ENCODE results near the gene HABP4. TPM values are rescaled to one million over a fixed set of nuclear protein-coding genes. Genes with fewer than 3 reads are reported as not detected.
A peak's percentile ranks its signal among the peaks of the same experiment; 100 is the strongest.

Gene HABP4
- total and polyA plus RNA-seq, 9 of the 15 experiments (the other 6 are each of a cell fraction or from before 2014, with no cell fraction given), result 0.38 to 2.4 (median 1.9) TPM

GRCh38 chr9:96418083-96418919 lies 31.7 kb upstream of the HABP4 start, which contains the start of gene ZNF367 (continued):
- TF ChIP-seq REST (IDR thresholded peaks at IDR 0.05; ENCODE audit: borderline replicate concordance) (no peak), REST (CRISPR knock-in tag; IDR thresholded peaks at IDR 0.05; ENCODE audit: low read depth) (no peak), RB1 (IDR thresholded peaks at IDR 0.05; ENCODE audit: low read depth) (peak; percentile 97), BCOR (IDR thresholded peaks at IDR 0.05) (0 out of 2 replicates have a peak, but pooled peaks have one; percentile 23), MLLT1 (IDR thresholded peaks at IDR 0.05) (peak in 1 of 2 experiments; percentile 55; a peak in 1 of 4 replicates), UBTF (IDR thresholded peaks at IDR 0.05; ENCODE audit: borderline replicate concordance in 1 of 2, low read depth in 2 of 2, low read length in 2 of 2) (0 out of 4 replicates have a peak, but pooled peaks of 1 of the 2 experiments have one; percentile 10), ZNF511 (CRISPR knock-in tag; IDR thresholded peaks at IDR 0.05) (peak; percentile 95), POLR2H (tag; IDR thresholded peaks at IDR 0.05; ENCODE audit: low read depth) (0 out of 2 replicates have a peak, but pooled peaks have one; percentile 39), TRIM24 (IDR thresholded peaks at IDR 0.05) (0 out of 4 replicates have a peak, but pooled peaks of 1 of the 2 experiments have one; percentile 16), POLR2G (IDR thresholded peaks at IDR 0.05; ENCODE audit: low read depth, low read length) (peak; percentile 94), HDAC2 (IDR thresholded peaks at IDR 0.05) (0 out of 2 replicates have a peak, but pooled peaks have one; percentile 39), YY1 (IDR thresholded peaks at IDR 0.05; ENCODE audit: borderline replicate concordance in 1 of 3, control insufficient read depth in 1 of 3, extremely low read depth in 1 of 3, insufficient read depth in 3 of 3, insufficient read length in 1 of 3, insufficient replicate concordance in 2 of 3, low read depth in 1 of 3, low read length in 2 of 3) (peak in 1 of 3 experiments; percentile 25), CREM (IDR thresholded peaks at IDR 0.05; ENCODE audit: low read depth) (peak; percentile 62; the same call in 1 of the 2 replicates)
